GM12874 (cell line): Measurements from ENCODE around the gene FBLN2.

Experiments
- TF ChIP-seq, protein P1 (sequence below): IDR thresholded peaks from 2 replicates; pipeline ENCODE4 v1.5.1; 2011; ENCODE audit warnings: low read depth, mild to moderate bottlenecking, control low read depth, low read length, moderate library complexity; ENCODE audit not compliant: insufficient read depth

FBLN2 gene

DNA sequence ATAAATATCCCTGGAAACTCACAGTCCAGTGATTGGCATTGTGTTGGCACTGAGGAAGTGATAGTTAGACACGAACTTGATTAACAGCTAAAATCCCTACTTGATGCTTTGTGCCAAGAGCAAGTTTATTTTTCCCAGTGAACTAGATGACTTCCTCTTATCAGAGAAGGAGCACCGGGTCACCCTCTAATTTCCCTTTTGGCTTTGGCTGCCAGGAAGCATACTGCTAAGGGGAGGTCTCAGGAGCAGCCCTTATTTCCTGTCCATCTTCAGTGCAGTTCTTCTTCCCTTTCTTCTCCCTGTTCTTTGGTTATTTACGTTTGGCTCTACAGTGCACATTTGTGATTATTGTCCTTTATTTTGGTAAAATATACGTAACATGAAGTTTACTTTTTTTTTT is 13.0 kb downstream of the FBLN2 start:
- TF ChIP-seq, protein P1, sequence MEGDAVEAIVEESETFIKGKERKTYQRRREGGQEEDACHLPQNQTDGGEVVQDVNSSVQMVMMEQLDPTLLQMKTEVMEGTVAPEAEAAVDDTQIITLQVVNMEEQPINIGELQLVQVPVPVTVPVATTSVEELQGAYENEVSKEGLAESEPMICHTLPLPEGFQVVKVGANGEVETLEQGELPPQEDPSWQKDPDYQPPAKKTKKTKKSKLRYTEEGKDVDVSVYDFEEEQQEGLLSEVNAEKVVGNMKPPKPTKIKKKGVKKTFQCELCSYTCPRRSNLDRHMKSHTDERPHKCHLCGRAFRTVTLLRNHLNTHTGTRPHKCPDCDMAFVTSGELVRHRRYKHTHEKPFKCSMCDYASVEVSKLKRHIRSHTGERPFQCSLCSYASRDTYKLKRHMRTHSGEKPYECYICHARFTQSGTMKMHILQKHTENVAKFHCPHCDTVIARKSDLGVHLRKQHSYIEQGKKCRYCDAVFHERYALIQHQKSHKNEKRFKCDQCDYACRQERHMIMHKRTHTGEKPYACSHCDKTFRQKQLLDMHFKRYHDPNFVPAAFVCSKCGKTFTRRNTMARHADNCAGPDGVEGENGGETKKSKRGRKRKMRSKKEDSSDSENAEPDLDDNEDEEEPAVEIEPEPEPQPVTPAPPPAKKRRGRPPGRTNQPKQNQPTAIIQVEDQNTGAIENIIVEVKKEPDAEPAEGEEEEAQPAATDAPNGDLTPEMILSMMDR, result no peak

DNA sequence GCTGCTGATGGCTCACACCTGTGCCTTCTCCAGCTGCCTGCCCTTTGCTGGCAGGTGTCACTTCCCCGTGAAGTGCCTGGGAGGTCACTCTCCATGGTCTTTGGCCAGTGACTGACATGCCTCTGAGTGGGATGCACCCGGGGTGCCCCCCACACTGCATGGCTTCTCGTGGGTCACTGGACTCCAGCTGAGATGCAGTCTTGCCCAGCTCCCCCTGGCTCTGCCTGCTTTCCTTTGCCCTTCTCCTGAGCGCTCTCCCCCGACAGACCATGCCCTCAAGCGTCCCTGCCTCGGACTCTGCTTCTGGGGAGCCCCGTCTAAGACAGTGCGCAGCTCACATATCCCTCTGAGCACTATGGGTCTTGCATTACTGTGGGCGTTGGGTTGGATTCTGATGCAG is 14.4 kb downstream of the FBLN2 start:
- TF ChIP-seq, protein P1, result no peak

DNA sequence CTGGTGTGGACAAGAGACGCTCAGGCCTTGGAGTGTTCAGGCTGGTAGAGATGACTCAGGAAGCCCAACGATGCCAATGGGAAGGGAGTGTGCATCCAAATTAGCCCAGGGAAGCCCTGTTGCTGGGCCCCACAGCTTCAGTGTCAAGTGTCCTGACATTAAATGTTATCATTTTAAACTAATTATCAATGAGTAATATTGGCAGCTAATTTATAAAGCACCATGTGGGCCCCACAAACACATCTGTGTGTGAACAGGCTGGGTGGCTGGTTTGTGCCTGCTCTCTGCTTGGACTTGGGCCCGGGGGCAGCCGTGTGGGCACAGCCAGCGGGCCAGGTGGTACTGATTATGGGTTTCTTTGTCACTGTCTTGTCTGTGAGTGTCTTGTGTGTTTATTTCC is 15.0 kb downstream of the FBLN2 start:
- TF ChIP-seq, protein P1, result no peak

DNA sequence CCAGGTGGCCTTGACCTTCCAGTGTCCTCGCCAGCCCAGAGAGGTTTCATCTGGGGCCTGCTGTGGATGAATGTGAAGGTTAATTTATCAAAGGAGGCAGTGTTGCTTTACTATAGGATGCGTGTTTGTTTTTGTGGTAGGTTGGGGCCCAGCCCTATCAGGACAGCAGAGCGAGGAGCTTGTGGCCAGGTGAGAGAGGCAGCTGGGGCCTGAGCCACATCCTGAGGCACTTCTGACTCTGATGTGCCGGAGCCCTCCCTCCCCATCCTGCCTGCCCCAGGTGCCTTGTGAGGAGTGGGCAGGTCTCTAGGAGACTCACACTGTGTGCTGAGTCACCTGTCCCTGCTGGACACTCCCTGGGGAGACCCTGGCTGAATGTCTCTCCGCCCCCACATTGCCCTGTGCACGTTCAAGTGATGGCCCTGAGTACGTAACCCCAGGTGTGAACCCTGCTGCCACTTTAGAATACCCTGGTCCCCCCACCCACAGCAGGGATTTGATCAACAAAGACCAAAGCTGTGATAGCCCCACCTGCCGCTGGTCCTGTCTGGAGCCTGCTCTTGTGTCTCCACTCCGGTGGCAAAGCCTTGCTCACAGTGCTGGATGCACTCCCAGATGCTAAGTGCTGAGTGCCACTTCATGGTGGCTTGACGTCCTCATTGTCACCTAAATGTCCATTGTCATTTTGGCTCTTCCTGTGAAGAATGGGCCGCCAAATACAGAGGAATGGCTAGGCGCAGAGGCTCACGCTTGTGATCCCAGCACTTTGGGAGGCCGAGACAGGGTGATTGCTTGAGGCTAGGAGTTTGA is 16.0 kb downstream of the FBLN2 start:
- TF ChIP-seq, protein P1, result no peak

DNA sequence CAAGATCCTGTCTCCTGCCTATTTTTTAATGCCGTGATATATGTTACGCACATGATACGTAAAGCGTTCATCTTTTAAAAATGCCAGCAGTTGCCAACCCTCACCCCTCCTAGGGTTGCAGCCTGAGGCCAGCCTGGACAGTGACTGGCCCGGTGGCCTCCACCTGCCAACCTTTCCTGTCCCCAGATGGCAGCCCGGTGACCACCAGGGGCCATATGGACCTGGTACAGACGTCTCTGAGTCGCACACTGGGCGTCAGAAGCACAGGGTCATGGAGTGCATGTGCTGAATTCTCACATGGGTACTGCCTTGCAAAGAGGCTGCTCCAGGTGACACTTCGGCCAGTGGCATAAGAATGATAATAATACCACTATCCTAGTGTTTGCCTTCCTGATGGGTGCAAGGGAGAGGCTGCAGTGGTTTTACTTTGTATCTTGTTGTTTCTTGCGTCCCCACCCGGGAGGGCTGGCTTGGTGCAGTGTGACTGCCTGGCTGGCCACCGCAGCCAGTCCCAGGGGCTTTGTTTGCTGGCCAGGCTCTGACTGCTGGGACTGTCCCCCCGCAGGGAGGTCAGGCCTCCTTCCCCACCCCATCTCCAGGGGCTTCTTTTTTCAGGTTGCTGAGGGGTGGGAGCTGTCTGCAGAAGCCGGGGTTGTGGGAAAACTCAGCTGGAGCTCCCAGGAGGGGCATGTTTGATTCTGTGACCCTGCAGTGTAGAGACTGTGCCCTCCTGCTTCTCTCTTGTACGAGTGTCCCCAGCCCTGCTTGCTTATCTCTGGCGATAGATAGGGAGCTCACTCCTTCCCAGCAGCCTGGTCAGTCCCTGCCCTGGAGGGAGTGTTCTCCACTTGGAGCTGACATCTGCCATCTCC is 16.9 kb downstream of the FBLN2 start:
- TF ChIP-seq, protein P1, result no peak

DNA sequence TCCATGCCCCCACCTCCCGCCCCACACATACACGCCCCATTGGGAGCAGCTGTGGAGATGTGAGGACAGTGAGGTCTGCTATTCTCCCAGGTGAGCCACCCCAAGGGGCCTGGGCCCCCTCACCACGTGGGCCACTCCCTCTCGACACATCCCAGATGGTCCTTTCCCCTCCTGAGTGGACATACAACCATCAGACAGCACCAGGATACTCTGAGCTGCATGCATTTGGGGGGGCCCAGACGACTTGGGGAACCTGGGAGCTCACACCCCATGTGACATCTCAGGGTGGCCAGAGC is 17.5 kb downstream of the FBLN2 start:
- TF ChIP-seq, protein P1, result no peak

DNA sequence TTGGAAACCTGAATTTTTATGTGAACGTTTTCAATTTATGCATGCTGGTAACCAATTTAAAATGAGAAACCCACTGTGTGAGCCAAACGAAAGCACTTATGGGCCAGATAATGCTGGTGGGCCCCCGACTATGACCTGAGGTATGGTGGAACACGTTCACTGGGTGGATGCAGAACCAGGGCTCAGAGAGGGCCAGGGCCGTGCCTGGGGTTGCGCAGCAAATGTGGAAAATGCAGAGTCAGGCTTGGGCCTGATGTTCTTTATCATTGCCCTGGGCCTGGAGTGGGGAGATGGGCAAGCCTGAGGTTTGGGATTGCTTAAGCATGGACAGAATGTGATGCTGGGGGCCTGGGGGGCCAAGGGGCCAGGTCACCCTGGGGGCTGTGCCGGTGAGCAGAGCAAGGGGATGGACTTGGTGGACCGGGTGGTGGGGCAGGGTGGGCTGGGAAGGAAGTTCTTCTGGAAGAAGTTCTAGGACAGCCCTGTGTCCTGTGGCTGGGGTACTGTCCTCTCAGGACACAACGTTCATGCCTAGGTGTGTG is 17.9 kb downstream of the FBLN2 start:
- TF ChIP-seq, protein P1, result no peak
